Measurements from ENCODE around the gene WBP1L.

DNA sequence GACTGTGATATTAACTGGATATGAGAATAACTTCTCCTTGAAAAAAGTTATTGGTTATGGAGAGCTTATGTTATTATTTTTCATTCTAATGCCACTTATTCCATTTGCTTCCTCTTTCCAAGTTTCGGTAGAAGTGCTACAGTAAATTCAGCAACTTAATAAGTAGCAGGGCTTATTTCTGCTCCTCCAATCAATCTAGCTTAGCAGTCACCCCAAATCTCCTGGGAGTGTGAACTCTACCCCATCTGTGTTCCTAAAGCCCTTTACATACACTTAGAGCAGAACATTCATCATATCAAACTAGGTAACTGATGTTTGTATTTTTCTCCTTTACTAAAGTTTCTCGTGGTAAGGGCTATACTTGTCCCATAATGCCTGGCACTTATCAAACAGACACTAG is 38.2 kb upstream of the WBP1L start:
- TF ChIP-seq, protein P1, sequence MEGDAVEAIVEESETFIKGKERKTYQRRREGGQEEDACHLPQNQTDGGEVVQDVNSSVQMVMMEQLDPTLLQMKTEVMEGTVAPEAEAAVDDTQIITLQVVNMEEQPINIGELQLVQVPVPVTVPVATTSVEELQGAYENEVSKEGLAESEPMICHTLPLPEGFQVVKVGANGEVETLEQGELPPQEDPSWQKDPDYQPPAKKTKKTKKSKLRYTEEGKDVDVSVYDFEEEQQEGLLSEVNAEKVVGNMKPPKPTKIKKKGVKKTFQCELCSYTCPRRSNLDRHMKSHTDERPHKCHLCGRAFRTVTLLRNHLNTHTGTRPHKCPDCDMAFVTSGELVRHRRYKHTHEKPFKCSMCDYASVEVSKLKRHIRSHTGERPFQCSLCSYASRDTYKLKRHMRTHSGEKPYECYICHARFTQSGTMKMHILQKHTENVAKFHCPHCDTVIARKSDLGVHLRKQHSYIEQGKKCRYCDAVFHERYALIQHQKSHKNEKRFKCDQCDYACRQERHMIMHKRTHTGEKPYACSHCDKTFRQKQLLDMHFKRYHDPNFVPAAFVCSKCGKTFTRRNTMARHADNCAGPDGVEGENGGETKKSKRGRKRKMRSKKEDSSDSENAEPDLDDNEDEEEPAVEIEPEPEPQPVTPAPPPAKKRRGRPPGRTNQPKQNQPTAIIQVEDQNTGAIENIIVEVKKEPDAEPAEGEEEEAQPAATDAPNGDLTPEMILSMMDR (IDR thresholded peaks at IDR 0.05; ENCODE audit: low read depth, low read length, poor library complexity, severe bottlenecking): no peak
- no peak for TF ChIP-seq EZH2phosphoT487 (IDR thresholded peaks at IDR 0.05; ENCODE audit: borderline replicate concordance, low read length)

Measured in DOHH2 (cell line).